CD4-positive, alpha-beta T cell (primary cell): Measurements from ENCODE around the gene SERPING1. TPM values are rescaled to one million over a fixed set of nuclear protein-coding genes. Genes with fewer than 3 reads are reported as not detected.

Source experiments
- ATAC-seq: fragments of 200-7000 bp; cut with Tn5 transposase; one replicate; pipeline ENCODE4 v1.10.0; 2022; ENCODE audit warnings: mild to moderate bottlenecking; ENCODE audit not compliant: poor library complexity
- CTCF ChIA-PET: fragments of 350-600 bp; sonication (Branson Sonifier 250); formaldehyde crosslinking; loops from one replicate; lab custom pipeline; 2021; ENCODE audit warnings: antibody characterized with exemption, inconsistent platforms; lab: Charles Lee
- POLR2A ChIA-PET: fragments of 350-600 bp; sonication (Branson Sonifier 250); formaldehyde crosslinking; loops from one replicate; lab custom pipeline; 2021; ENCODE audit warnings: antibody characterized with exemption, inconsistent platforms; lab: Charles Lee
- DNase-seq, 14 experiments: peaks; one replicate each; pipeline ENCODE4 v3.0.0-alpha.2; 2013 to 2020; ENCODE audit warnings: mixed read lengths in 2 of 14
- H3K27ac ChIP-seq, 2 donors: one replicate each; pipeline versions ENCODE4 v1.5.1 to v1.7.0; 2013; ENCODE audit warnings: low read length in 2 of 2, low read depth in 1 of 2, mild to moderate bottlenecking in 1 of 2
- H3K27me3 ChIP-seq, 2 experiments: 1 replicate in 1 of 2; 2 replicates in 1 of 2; pipeline versions ENCODE4 v1.6.1 to v1.7.0; 2013; ENCODE audit warnings: low read length in 2 of 2, control low read depth in 1 of 2, mild to moderate bottlenecking in 1 of 2, moderate library complexity in 1 of 2; ENCODE audit not compliant: insufficient read depth in 2 of 2, control insufficient read depth in 1 of 2
- H3K36me3 ChIP-seq: one replicate; pipeline ENCODE4 v1.6.1; 2013; ENCODE audit warnings: low read length, control low read depth; ENCODE audit not compliant: insufficient read depth
- H3K4me1 ChIP-seq: one replicate; pipeline ENCODE4 v1.6.1; 2013; ENCODE audit warnings: low read length, control low read depth; ENCODE audit not compliant: insufficient read depth
- H3K4me3 ChIP-seq: one replicate; pipeline ENCODE4 v1.5.1; 2013; ENCODE audit warnings: mild to moderate bottlenecking, low read length, moderate library complexity
- H3K9me3 ChIP-seq, 2 experiments: 1 replicate in 1 of 2; 2 replicates in 1 of 2; pipeline versions ENCODE4 v1.6.1 to v1.7.0; 2013; ENCODE audit warnings: low read length in 2 of 2, mild to moderate bottlenecking in 2 of 2, control low read depth in 1 of 2, moderate library complexity in 1 of 2; ENCODE audit not compliant: control insufficient read depth in 1 of 2, insufficient read depth in 1 of 2
- H3K27ac Mint-ChIP-seq: one replicate; pipeline ENCODE4 v1.8.0; 2020; ENCODE audit warnings: mixed read lengths
- H3K27me3 Mint-ChIP-seq: one replicate; pipeline ENCODE4 v1.8.0; 2021; ENCODE audit warnings: mixed read lengths
- H3K36me3 Mint-ChIP-seq: one replicate; pipeline ENCODE4 v1.8.0; 2021; ENCODE audit warnings: low read depth, mixed read lengths
- H3K4me1 Mint-ChIP-seq: one replicate; pipeline ENCODE4 v1.8.0; 2021; ENCODE audit warnings: low read depth, mixed read lengths
- H3K4me3 Mint-ChIP-seq: one replicate; pipeline ENCODE4 v1.8.0; 2020; ENCODE audit warnings: mild to moderate bottlenecking, mixed read lengths
- H3K9me3 Mint-ChIP-seq: one replicate; pipeline ENCODE4 v1.8.0; 2020; ENCODE audit warnings: mixed read lengths
- intact Hi-C, 2 experiments: fragments of 100-400 bp; cut with DNase I in 1 of 2; cut with micrococcal nuclease in 1 of 2; formaldehyde crosslinking; loops; one replicate each; pipeline versions ENCODE4 v1.15.1 to v1.9.0; 2023 to 2025; cut with DNase I, micrococcal nuclease
- total RNA-seq, 174 experiments: library from RNA in 2 of 174; stranded (reverse) in 2 of 174; gene quantifications; one replicate each; pipeline ENCODE4 v1.2.3 and lab custom pipeline; 2021 to 2026
- TF ChIP-seq, protein P1 (sequence below): fragments of 200-600 bp; IDR thresholded peaks from one replicate; pipeline ENCODE4 v1.8.0; 2022; ENCODE audit warnings: antibody characterized with exemption, mild to moderate bottlenecking

The SERPING1 gene
- total RNA-seq, 2 experiments from 2014 or later = 0.53 TPM; not detected in 1

DNA sequence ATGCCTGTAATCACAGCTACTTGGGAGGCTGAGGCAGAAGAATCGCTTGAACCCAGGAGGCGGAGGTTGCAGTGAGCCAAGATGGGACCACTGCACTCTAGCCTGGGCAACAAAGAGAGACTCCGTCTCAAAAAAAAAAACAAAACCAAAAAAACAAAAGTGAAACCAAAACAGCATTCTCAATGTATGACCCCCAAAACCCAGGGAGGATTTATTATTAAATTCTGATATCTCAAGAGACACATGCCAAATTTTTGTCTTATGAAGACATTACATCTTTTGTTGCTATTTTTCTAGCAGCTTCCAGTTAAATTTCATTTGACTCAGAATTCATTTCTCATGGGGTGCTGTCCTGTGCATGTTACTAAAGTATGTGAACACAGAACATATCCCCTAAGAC lies 55.2 kb downstream of the SERPING1 start:
- Histone ChIP-seq H3K27me3 (peaks cover 17 to 18% of the 10 kb centered on the region in 2 experiments), H3K4me3 (peak overlapping the region; percentile 28), H3K27ac (no peak overlapping the region), H3K36me3 (no peaks in the 10 kb centered on the region), H3K4me1 (peaks cover 37% of the 10 kb centered on the region), H3K9me3 (peaks cover 0 to 6% of the 10 kb centered on the region in 2 experiments)
- Mint-ChIP-seq H3K4me1 (peaks cover 47% of the 10 kb centered on the region), H3K4me3 (peak overlapping the region; percentile 62), H3K36me3 (peaks cover 3% of the 10 kb centered on the region), H3K9me3 (no peaks in the 10 kb centered on the region), H3K27me3 (peaks cover 29% of the 10 kb centered on the region), H3K27ac (peak overlapping the region; percentile 66)
- intact Hi-C loops = no loop called here
- TF ChIP-seq, protein P1, sequence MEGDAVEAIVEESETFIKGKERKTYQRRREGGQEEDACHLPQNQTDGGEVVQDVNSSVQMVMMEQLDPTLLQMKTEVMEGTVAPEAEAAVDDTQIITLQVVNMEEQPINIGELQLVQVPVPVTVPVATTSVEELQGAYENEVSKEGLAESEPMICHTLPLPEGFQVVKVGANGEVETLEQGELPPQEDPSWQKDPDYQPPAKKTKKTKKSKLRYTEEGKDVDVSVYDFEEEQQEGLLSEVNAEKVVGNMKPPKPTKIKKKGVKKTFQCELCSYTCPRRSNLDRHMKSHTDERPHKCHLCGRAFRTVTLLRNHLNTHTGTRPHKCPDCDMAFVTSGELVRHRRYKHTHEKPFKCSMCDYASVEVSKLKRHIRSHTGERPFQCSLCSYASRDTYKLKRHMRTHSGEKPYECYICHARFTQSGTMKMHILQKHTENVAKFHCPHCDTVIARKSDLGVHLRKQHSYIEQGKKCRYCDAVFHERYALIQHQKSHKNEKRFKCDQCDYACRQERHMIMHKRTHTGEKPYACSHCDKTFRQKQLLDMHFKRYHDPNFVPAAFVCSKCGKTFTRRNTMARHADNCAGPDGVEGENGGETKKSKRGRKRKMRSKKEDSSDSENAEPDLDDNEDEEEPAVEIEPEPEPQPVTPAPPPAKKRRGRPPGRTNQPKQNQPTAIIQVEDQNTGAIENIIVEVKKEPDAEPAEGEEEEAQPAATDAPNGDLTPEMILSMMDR = no peak
- ATAC-seq = no peak
- ChIA-PET POLR2A (no interaction called here), CTCF (interaction anchor here (1.2 to 1.3 kb wide), 3 partner anchors 8 to 148 kb away, joined by 3 to 5 read pairs (median 3); no protein-coding TSS in a partner anchor)
- no peak for DNase-seq

DNA sequence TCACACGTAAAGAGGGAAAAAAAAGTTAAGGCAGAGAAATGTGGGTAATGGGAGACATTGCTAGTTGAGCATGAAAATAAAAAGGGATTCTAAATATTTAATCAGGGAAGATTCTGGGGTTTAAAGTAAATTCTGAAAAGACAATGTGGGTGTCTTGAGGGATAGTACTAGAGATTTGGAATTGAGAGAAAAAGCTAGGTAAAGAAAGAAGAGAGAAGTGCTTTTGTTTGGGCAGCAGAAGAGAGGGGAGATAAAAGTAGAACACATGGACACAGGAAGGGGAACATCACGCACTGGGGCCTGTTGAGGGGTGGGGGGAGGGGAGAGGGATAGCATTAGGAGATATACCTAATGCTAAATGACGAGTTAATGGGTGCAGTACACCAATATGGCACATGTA lies 55.7 kb downstream of the SERPING1 start:
- Mint-ChIP-seq H3K4me3 (peak overlapping the region; percentile 3), H3K27me3 (peaks cover 24% of the 10 kb centered on the region), H3K36me3 (peaks cover 8% of the 10 kb centered on the region), H3K4me1 (peaks cover 47% of the 10 kb centered on the region), H3K27ac (peak overlapping the region; percentile 66), H3K9me3 (no peaks in the 10 kb centered on the region)
- DNase-seq = no peak
- no peaks in the 10 kb centered on the region for H3K36me3 ChIP-seq
- peaks cover 0 to 6% of the 10 kb centered on the region in 2 experiments for H3K9me3 ChIP-seq
- TF ChIP-seq, protein P1 = no peak
- ATAC-seq = no peak
- H3K4me1 ChIP-seq = peaks cover 35% of the 10 kb centered on the region
- H3K4me3 ChIP-seq = no peak overlapping the region
- peaks cover 12 to 13% of the 10 kb centered on the region in 2 experiments for H3K27me3 ChIP-seq
- ChIA-PET POLR2A (interaction anchor here (1.0 to 1.2 kb wide), 2 partner anchors 86 to 88 kb away, joined by 3 read pairs; partner anchors contain the start of genes SELENOH and UBE2L6), CTCF (interaction anchor here (1.2 kb wide), 2 partner anchors 8 to 85 kb away, joined by 3 to 5 read pairs; no protein-coding TSS in a partner anchor)
- intact Hi-C loops = no loop called here
- no peak overlapping the region for H3K27ac ChIP-seq

DNA sequence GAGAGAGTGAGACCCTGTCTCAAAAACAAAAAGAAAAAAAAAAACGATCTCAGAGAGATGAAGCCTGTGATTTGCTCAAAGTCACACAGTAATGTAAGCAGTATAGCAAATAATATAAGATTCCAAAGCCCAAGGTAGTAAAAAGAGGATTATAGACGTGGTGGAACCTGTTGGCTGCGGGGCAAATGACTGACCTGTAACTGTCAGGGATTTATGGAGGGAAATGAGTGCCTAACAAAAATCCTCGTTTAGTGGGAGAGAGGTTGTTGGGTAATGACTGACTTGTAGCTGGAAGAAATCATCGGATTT lies 59.4 kb downstream of the SERPING1 start:
- Histone ChIP-seq H3K27me3 (no peaks in the 10 kb centered on the region), H3K27ac (peak overlapping the region; percentile 92 to 93), H3K9me3 (no peaks in the 10 kb centered on the region), H3K4me3 (peak overlapping the region; percentile 93), H3K4me1 (peaks cover 25% of the 10 kb centered on the region), H3K36me3 (peaks cover 27% of the 10 kb centered on the region)
- H3K27ac Mint-ChIP-seq = peak overlapping the region; percentile 90
- H3K4me3 Mint-ChIP-seq = peak overlapping the region; percentile 96
- H3K36me3 Mint-ChIP-seq = peaks cover 36% of the 10 kb centered on the region
- intact Hi-C loops = loop anchor here in 1 of 2 experiments (1.0 to 5.0 kb wide), 2 partner anchors 10 to 330 kb away; no protein-coding TSS in a partner anchor
- ChIA-PET POLR2A (interaction anchor here (0.7 to 2.3 kb wide), 6 partner anchors 12 to 332 kb away, joined by 3 to 9 read pairs (median 4); partner anchors contain the start of genes MED19, SELENOH, TMX2 and TNKS1BP1), CTCF (interaction anchor here (1.1 to 1.5 kb wide), 5 partner anchors 8 to 321 kb away, joined by 3 to 5 read pairs (median 3); partner anchors contain the start of genes SSRP1 and UBE2L6)
- TF ChIP-seq, protein P1 = no peak
- H3K27me3 Mint-ChIP-seq = no peaks in the 10 kb centered on the region
- no peaks in the 10 kb centered on the region for H3K9me3 Mint-ChIP-seq
- peaks cover 21% of the 10 kb centered on the region for H3K4me1 Mint-ChIP-seq
- no peak for DNase-seq
- ATAC-seq = no peak
